Esophagus squamous epithelium (tissue), 5 donors: Measurements from ENCODE around the gene DESI1. TPM values are rescaled to one million over a fixed set of nuclear protein-coding genes. Genes with fewer than 3 reads are reported as not detected.

Experiments
- DNase-seq: peaks from one replicate; lab custom pipeline; 2025; lab: John Stamatoyannopoulos, UW
- H3K27ac ChIP-seq, 4 donors: fragments of 200-600 bp; sonication (generic); one replicate each; pipeline ENCODE4 v1.5.1; 2016 to 2019; ENCODE audit warnings: mild to moderate bottlenecking in 1 of 4
- H3K27me3 ChIP-seq, 4 donors: fragments of 200-600 bp; sonication (generic); 1 replicate in 3 of 4; 2 replicates in 1 of 4; pipeline versions ENCODE4 v1.5.1 to v1.6.0; 2017 to 2021; ENCODE audit warnings: antibody characterized with exemption in 1 of 4
- H3K36me3 ChIP-seq, 3 donors: fragments of 200-600 bp; sonication (generic); one replicate each; pipeline ENCODE4 v1.5.1; 2016 to 2019
- H3K4me1 ChIP-seq, 3 donors: fragments of 200-600 bp; sonication (generic); one replicate each; pipeline ENCODE4 v1.5.1; 2017 to 2019
- H3K4me3 ChIP-seq, 4 donors: fragments of 200-600 bp; sonication (generic); 1 replicate in 3 of 4; 2 replicates in 1 of 4; pipeline ENCODE4 v1.5.1; 2016 to 2019; ENCODE audit warnings: mild to moderate bottlenecking in 2 of 4, moderate library complexity in 1 of 4
- H3K9me3 ChIP-seq, 3 donors: fragments of 200-600 bp; sonication (generic); one replicate each; pipeline ENCODE4 v1.5.1; 2016 to 2019
- CTCF ChIP-seq, 6 experiments: fragments of 450-650 bp in 4 of 6; fragments of 200-600 bp in 2 of 6; sonication (generic) in 2 of 6; IDR thresholded peaks; one replicate each; pipeline ENCODE4 v1.5.1; 2016 to 2019; ENCODE audit warnings: antibody characterized with exemption in 6 of 6, mild to moderate bottlenecking in 4 of 6, moderate library complexity in 4 of 6
- POLR2A ChIP-seq, 4 donors: fragments of 450-650 bp; IDR thresholded peaks; one replicate each; pipeline ENCODE4 v1.6.1; 2017; ENCODE audit warnings: antibody characterized with exemption in 4 of 4, mild to moderate bottlenecking in 4 of 4, moderate library complexity in 3 of 4
- WGBS, 2 donors: methylation state at CpG; one replicate each; pipeline ENCODE4 v1.1.5; 2018; 5-methylcytosine and 5-hydroxymethylcytosine counted together
- intact Hi-C: fragments of 100-400 bp; cut with DNase I; formaldehyde crosslinking; loops from one replicate; pipeline ENCODE4 v1.15.0; 2022
- total RNA-seq, 4 donors: library from RNA; depleted of rRNA; stranded (reverse); fragments of >200 nt; gene quantifications; one replicate each; pipeline ENCODE4 v1.1.0, GENCODE V29; 2016
- donor health status: DM: yes; HTN: yes; CAD: no.

The DESI1 gene
- total RNA-seq, 4 donors from 2014 or later, result 22.1 to 34.9 (median 28.4) TPM

DNA sequence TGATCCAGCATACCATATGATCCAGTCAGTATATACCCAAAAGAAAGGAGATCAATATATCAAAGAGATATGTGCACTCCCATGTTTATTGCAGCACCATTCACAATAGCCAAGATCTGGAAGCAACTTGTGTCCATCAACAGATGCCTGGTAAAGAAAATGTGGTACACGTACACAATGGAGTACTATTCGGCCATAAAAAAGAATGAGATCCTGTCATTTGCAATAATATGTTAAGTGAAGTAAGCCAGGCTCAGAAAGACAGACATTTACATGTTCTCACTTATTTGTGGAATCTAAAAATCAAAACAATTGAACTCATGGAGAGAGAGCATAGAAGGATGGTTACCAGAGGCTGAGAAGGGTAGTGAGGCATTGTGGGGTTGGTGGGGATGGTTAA lies 40.9 kb upstream of the DESI1 start:
- intact Hi-C loops, result no loop called here
- TF ChIP-seq POLR2A (IDR thresholded peaks at IDR 0.05) (no peak), CTCF (IDR thresholded peaks at IDR 0.05) (no peak)
- Histone ChIP-seq H3K4me1 (peaks cover 0 to 6% (median 4%) of the 10 kb centered on the region in 3 donors), H3K27ac (no peak overlapping the region), H3K4me3 (no peak overlapping the region), H3K9me3 (no peaks in the 10 kb centered on the region), H3K36me3 (peaks cover 32 to 90% (median 76%) of the 10 kb centered on the region in 3 donors), H3K27me3 (no peaks in the 10 kb centered on the region)
- WGBS, 2 donors, result 92 to 96% methylated on average over 2 of the region's 2 CpGs
- no peak for DNase-seq

DNA sequence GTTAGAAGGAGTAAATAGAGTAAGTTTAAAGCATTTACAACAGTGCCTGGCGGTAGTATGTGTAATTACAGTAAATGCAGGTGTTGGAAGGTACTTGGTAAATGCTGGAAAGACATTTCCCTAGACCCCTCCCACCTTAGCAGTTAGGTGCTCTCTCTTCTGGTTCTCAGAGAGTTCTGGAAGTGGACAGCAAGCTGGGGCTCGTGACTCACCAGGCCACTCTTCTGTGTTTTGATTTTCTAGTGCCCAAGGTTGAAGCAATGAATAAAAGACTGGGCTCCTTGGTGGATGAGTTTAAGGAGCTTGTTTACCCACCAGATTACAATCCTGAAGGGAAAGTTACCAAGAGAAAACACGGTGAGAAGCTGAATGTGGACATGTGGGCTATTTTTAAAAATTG lies 40.2 kb upstream of the DESI1 start:
- TF ChIP-seq POLR2A (IDR thresholded peaks at IDR 0.05) (no peak), CTCF (IDR thresholded peaks at IDR 0.05) (no peak)
- Histone ChIP-seq H3K27ac (no peak overlapping the region), H3K27me3 (no peaks in the 10 kb centered on the region), H3K9me3 (no peaks in the 10 kb centered on the region), H3K4me1 (no peaks in the 10 kb centered on the region), H3K36me3 (peaks cover 32 to 96% (median 82%) of the 10 kb centered on the region in 3 donors), H3K4me3 (no peak overlapping the region)
- DNase-seq, result no peak
- intact Hi-C loops, result no loop called here
- 82 to 94% methylated on average over 3 of the region's 3 CpGs for WGBS, 2 donors

DNA sequence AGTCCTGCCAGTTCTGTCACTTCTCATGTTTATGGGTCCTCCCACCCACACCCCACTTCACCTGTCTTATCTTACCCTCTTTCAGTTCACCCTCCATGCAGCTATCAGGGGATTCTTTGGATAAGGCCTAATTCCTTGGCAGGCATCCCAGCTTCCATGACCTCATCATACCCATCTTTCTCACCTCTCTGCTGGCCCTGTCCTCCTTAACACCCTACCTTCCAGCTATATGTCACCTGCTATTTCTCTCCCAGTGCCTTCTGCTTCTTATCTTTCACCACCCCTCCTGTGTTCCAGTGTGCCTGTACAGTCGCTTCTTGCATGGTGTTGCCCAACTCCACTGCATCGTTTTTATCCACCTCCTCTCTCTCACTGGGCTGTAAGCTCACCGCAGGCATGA lies 39.6 kb upstream of the DESI1 start:
- intact Hi-C loops, result no loop called here
- H3K4me1 ChIP-seq, result no peaks in the 10 kb centered on the region
- H3K9me3 ChIP-seq, result no peaks in the 10 kb centered on the region
- DNase-seq, result no peak
- no peak overlapping the region for H3K27ac ChIP-seq
- no peak overlapping the region for H3K4me3 ChIP-seq
- no peak for TF ChIP-seq CTCF (IDR thresholded peaks at IDR 0.05)
- no peak for TF ChIP-seq POLR2A (IDR thresholded peaks at IDR 0.05)
- H3K36me3 ChIP-seq, result peaks cover 32 to 100% (median 88%) of the 10 kb centered on the region in 3 donors
- H3K27me3 ChIP-seq, result no peaks in the 10 kb centered on the region
- 85 to 89% methylated on average over 3 of the region's 3 CpGs for WGBS, 2 donors

GRCh38 chr22:41659941-41660340 lies 39.1 kb upstream of the DESI1 start:
- peaks cover 32 to 100% (median 92%) of the 10 kb centered on the region in 3 donors for H3K36me3 ChIP-seq
- no peak for DNase-seq
- no peaks in the 10 kb centered on the region for H3K27me3 ChIP-seq
- H3K9me3 ChIP-seq, result no peaks in the 10 kb centered on the region
- intact Hi-C loops, result no loop called here
- WGBS, 2 donors, result 83 to 100% methylated on average over 1 of the region's 1 CpG
- no peaks in the 10 kb centered on the region for H3K4me1 ChIP-seq
- no peak overlapping the region for H3K27ac ChIP-seq
- TF ChIP-seq POLR2A (IDR thresholded peaks at IDR 0.05), result no peak
- no peak overlapping the region for H3K4me3 ChIP-seq

- no peak overlapping the region for H3K27ac ChIP-seq
- H3K9me3 ChIP-seq, result no peaks in the 10 kb centered on the region
- 88 to 93% methylated on average over 17 of the region's 17 CpGs for WGBS, 2 donors
- intact Hi-C loops, result no loop called here
- H3K36me3 ChIP-seq, result peaks cover 42 to 100% (median 92%) of the 10 kb centered on the region in 3 donors
- DNase-seq, result no peak
- H3K4me3 ChIP-seq, result no peak overlapping the region
- TF ChIP-seq CTCF (IDR thresholded peaks at IDR 0.05), result no peak
- no peak for TF ChIP-seq POLR2A (IDR thresholded peaks at IDR 0.05)
- no peaks in the 10 kb centered on the region for H3K27me3 ChIP-seq
- no peaks in the 10 kb centered on the region for H3K4me1 ChIP-seq
Observed at GRCh38 chr22:41658869-41659268, 38.0 kb upstream of the DESI1 start.

DNA sequence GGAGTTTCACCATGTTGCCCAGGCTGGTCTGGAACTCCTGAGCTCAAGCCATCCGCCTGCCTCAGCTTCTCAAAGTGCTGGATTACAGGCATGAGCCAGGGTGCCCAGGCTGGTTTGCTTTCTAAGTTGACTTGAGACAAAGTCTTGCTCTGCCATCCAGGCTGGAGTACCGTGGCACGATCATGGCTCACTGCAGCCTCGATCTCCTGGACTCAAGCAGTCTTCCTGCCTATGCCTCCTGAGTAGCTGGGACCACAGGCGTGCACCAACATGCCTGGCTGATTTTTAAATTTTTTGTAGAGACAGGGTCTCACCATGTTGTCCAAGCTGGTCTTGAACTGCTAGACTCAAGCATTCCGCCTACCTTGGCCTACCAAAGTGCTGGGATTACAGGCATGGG lies 36.9 kb upstream of the DESI1 start:
- 93 to 100% methylated on average over 6 of the region's 6 CpGs for WGBS, 2 donors
- Histone ChIP-seq H3K36me3 (peaks cover 47 to 100% (median 93%) of the 10 kb centered on the region in 3 donors), H3K4me1 (no peaks in the 10 kb centered on the region), H3K27ac (no peak overlapping the region), H3K9me3 (no peaks in the 10 kb centered on the region), H3K4me3 (no peak overlapping the region), H3K27me3 (no peaks in the 10 kb centered on the region)
- TF ChIP-seq CTCF (IDR thresholded peaks at IDR 0.05), result no peak
- no peak for TF ChIP-seq POLR2A (IDR thresholded peaks at IDR 0.05)
- DNase-seq, result no peak
- intact Hi-C loops, result no loop called here
